ENCODE results near the gene ZNF710.

Gene ZNF710

DNA sequence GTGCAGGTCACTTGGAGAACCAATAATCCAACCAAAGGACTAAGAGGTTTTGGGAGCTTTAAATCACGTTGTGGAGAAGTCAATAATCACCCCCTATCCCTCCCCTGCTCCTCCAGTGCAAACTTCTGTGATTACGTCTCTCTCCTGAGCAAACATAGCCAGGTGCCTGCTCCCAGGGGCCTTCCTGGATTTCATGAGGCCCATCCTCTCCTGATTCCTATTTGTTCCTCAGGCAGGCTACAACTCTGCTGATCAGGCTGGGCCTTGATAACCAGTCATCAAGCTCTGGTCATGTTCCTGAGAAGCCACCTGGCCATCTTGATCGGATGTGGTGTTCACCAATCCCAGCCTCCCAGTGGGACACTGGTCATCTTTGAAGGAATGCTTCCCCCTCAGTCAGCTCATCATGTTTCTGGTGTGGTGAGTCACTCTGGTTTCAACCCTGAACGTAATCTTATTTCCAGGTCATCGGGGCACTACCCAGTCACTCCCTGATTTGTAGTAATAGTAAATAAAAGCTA lies 2.9 kb upstream of the ZNF710 start:
- peak; percentile 35 for DNase-seq

GRCh38 chr15:89998923-89999675 lies 2.0 kb upstream of the ZNF710 start:
- DNase-seq: no peak

- no peak for DNase-seq
These were observed 1.4 kb upstream of the ZNF710 start for GRCh38 chr15:89999676-90000185.

DNA sequence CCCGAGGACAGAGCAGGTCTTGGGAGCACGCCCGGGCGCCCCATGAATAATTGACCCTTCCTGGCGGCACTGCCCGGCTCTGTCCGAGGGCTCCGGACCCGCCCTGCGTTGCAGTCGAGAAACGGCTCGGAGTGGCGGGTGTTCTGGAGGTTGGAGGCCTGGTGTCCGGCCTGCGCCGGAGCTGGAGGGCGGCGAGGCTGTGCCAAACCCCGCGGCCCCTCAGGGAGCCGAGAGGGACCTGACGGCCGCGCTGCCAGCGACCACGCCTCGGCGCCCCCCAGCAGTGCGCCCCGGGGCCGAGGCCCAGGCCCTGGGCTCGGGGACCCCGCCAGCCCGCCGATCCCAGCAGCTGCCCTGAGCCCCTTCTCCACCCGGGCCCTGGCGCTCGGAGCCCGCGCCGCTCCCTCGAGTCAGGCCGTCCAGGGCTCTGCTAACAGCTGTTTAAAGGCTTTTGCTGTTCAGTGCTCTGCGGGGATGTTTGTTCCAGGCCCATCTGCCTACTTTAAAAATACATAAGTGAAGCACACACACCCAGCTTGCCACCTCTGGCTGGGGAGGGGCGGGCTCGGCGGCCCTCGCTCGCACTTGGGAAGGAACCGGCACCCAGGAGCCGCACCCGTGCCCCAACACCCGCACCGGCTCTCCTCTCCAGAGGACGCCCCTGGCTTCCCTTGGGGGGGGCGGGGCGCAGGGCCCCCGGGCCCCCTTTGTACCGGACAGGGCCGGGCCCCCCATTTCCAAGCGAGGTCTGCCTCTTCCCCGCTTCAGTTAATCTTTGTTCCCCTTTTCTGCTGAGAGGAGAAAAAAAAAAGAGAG lies 730 bp upstream of the ZNF710 start:
- DNase-seq: peak; percentile 55

DNA sequence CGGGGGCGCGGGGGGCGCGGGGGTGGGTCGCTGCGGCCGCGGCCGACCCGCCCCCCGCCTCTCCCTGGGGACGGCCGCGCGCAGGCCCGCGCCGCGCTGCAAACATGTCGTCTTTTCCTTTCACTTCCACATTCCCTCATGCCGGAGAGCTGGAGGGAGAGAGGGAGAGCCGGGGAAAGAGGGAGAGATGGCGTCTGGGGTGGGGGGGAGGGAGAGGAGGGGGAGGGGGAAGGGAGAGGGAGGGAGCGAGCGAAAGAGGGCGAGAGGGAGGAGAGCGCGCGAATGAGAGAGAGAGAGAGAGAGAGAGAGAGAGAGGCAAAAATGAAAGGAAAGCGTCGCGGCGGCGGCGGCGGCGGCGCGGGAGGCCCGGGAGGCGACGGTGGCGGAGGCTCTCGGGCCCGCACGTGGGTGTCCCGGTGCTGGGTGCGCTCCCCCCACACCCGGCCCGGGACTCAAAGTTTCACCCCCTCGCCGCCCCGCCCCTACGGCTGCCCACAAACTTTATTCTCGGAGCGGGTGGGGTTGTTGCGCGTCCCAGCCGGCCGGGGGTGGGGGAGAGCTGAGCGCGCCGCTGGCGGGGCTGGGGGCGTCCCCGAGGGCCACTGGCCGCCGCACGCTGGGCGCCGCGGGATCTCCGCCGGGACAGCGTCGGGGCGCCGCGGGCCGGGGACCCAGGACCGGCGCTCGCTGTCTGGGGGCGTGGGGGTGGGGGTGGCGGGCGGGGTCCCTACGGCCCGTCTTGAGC lies 731 bp downstream of the ZNF710 start:
- peak; percentile 48 for DNase-seq

- DNase-seq: no peak
These were observed 1.3 kb downstream of the ZNF710 start for GRCh38 chr15:90002428-90002844.

GRCh38 chr15:90003736-90004135 lies 2.6 kb downstream of the ZNF710 start:
- no peak for DNase-seq

DNA sequence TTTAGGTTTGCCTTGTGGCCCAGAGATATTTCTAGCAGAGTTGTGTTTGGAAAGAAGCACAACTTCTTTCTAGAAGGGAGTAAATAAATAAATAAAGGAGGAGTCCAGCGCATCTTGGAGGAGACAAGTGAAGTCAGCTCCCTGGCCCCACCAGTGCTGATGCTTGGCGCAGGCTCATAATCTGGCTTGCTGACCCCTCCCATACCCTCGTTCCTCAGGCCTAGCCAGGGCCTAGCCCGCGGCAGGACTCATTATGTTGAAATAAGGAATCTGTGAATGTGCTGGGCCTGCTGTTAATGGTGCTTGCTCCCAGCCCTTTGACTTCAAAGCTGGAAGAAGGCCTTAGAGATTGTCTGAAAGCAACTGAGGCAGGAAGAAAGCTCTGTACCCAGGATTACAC lies 3.1 kb downstream of the ZNF710 start:
- DNase-seq: peak; percentile 34

DNA sequence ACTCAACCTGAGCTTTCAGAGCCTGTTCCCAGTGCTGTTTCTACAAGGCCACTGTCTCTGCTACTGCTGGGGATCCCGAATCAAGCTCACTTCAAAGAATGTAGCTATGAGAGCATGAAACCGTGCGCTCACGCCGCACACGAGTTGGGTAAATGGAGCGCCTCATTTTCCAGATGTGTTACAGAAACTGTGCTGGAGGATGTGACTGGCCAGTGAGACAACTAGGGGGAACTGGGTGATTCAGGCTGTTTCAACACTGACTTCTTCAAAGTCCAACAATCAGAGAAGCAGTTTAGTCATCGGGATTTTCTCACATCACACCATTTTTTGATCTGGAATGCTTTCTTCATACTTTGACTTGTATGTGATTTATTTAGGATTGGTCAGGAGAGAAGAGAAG lies 3.5 kb downstream of the ZNF710 start:
- peak; percentile 91 for DNase-seq

DNA sequence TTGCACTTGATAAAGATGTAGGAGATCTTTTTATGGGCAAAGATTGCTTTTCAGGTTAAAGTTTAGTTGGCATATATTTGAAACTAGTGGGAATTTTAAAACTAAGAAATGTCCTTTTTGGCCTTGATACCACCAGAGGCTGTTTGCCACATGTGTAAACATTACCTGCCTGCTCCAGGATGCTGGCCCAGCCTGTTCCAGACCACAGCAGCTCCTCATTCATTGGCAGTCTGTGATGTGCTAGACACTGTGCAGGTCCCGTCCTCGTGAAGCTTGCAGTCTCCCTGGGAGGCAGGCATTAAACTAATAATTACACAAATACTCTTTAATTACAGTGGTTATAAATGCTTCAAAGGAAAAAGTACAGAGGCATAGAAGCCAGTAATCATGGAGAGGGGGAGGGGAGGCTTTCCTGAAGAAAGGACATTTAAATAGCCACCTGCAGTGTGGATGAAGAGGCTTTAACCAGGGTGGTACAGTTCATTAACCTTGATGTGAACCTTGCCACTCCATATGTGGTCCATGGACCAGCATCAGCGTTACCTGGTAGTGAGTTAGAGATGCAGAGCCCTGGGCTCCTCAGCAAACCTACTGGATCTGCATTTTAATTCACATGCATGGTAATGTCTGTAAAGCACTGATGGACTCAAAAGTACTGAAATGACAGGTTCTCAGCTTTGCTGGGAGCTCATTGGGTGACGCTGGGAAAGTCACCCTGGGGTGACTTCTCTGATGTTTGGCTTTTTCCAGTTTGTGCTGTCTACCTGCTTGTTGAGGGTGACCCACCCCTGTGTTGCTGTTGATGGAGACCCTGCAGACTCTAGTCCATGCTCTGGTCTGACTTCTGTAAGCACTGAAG lies 5.3 kb downstream of the ZNF710 start:
- no peak for DNase-seq

- no peak for DNase-seq
These were observed 5.9 kb downstream of the ZNF710 start for GRCh38 chr15:90007076-90007460.

- no peak for DNase-seq
These were observed 7.5 kb downstream of the ZNF710 start for GRCh38 chr15:90008607-90009006.

DNA sequence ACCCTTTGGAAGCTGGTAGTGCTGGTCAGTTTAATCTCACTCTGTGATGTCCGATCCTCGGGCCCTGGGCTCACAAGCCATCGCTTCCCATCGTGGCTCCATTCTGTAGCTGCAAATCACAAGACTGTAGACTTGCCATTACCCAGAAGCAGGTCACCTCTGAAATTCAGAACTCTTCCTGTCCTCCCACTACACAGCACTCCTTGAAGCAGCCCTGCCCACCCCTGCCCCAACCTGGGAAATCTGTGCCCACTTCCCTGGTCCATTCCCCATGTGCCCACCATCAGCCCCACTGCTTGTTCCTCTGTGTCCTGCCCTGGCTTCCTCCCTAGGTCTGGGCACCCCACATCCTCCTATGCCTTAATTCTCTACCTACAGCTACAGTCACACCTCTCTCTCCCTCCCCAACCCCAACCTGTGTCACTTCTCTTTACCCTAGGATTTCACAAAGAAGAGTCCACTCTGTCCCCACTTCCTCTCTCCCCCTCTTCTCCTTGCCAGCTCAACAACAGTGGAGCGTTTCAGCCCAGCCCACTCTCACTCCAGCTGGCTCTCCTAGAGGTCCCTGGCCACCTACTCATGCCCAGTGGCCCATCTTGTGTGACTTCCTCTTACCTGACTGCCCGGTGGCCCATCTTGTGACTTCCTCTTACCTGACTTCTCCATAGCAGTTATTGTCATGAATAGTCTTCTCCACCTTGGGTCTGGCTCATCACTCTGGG lies 8.3 kb downstream of the ZNF710 start:
- no peak for DNase-seq

- no peak for DNase-seq
These were observed 10.6 kb downstream of the ZNF710 start for GRCh38 chr15:90011705-90012104.

DNA sequence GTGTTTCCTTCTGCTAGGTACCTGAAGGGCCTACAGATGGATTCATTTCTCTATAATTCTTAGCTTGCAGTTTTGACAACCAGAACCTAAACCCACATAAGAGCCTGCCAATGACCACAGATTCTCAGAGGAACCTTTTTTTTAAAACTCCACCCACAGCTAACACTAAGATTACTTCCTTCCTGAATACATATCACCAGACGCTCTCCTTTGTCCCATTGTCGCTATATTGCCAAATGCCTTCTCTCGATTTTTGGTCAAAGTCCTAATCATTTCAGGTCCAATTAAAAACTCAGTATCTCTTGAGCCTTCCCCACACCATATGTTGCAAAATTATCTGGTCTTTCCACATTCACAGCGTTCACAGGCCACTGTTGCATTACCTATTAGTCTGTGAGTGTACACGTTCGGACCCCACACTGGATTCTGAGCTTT lies 12.4 kb downstream of the ZNF710 start:
- peak; percentile 67 for DNase-seq

DNA sequence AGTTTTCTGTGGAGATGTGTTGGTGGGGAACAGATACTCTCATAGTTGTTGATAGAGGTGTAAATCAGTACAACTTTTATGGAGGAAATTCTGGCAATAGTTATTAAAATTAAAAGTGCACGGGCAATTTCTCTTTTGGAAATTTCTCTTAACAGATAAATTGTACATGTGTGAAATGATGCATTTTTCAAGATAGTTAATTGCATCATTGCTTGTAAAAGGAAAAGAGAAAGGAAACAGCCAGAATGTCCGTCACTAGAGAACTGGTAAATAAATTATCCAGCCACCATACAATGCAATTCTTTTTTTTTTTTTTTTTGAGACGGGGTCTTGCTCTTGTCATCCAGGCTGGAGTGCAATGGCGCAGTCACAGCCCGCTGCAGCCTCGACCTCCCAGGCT lies 14.2 kb downstream of the ZNF710 start:
- no peak for DNase-seq

DNA sequence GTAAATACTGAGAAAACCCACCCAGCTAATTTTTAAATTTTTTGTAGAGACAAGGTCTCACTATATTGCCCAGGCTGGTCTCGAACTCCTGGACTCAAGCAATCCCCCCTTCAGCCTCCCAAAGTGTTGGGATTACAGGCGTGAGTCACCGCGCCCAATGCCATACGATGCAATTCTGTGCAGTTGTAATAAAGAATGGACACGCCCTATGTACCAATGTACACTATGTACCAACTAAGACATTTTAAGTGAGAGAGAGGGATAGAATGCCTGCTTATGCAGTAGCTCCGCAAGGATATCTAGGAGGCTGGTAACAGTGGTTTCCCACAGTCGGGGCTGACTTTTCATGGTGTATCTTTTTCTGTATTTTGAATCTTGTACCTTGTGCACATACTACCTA lies 14.6 kb downstream of the ZNF710 start:
- no peak for DNase-seq

- DNase-seq: no peak
These were observed 15.6 kb downstream of the ZNF710 start for GRCh38 chr15:90016721-90017120.

GRCh38 chr15:90018216-90018831 lies 17.2 kb downstream of the ZNF710 start:
- no peak for DNase-seq

GRCh38 chr15:90019611-90020010 lies 18.5 kb downstream of the ZNF710 start:
- DNase-seq: no peak

All from MV-4-11 (cell line).